GM18526 (cell line): ENCODE measurements around the gene SLC17A5.

Source experiments
- POLR2A ChIP-seq: IDR thresholded peaks from 3 replicates; pipeline ENCODE4 v1.6.1; 2011; ENCODE audit not compliant: insufficient read length; ENCODE audit errors: extremely low read depth

Gene SLC17A5

DNA sequence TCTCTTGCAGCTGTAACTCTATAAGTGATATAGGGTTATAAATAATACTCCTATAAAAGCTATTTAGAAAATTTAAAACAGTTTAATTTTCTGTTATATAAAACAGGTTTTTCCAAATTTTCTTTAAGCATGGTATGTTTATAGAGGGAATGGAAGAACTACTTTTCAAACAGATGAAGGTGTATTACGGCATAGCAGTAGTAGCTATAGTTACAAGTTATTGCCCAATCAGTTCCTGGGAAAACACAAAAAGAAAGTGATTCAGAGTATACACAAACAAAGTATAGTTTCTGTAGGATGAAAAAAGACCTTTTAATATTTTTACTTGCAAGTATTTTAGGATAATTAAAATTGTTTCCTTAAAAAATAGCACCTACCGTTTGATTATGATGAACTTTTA is 9.8 kb downstream of the SLC17A5 start:
- no peak for TF ChIP-seq POLR2A

DNA sequence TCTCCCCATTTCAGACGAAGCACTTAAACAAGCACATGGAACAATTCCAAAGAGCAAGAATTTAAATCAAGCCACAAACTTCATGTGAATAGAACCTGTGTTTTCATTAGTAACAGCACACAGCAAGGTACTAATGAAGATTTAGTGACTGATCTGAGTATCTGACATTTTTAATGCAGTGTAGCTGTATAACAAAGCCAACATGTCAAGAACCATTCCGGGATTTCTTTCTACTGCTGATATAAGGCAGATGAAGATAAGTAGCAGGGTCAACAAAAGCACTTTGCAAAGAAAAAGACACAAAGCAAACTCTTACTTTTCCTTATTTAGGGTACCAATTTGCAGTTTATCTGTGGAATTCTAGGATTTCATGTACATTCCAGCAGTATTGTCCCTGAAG is 11.3 kb downstream of the SLC17A5 start:
- no peak for TF ChIP-seq POLR2A

DNA sequence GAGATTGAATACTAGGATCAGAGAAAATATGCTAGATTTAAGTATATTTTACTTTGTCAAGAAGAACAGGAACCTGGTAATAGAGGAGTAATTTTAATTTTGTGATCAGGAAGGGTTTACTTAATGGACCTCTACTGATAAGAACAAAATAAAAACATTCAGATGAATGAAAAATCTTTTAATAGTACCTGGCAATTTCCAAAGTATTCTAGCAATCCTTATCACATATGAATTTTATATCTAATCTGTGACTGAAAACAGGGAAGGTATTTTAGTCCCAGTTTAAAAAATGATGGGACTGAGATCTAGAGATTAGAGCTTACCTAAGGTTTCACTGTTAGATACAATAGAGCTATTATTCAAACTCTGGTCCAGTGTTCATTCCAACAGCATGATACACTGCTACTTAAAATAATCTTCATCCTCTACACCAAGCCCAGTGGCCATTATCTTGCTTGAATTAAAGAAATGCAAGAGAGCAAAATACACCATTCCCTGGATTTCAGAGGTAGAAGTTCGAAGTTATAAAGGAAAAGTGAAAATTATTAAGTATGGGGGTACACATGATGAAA is 13.5 kb downstream of the SLC17A5 start:
- TF ChIP-seq POLR2A = no peak

DNA sequence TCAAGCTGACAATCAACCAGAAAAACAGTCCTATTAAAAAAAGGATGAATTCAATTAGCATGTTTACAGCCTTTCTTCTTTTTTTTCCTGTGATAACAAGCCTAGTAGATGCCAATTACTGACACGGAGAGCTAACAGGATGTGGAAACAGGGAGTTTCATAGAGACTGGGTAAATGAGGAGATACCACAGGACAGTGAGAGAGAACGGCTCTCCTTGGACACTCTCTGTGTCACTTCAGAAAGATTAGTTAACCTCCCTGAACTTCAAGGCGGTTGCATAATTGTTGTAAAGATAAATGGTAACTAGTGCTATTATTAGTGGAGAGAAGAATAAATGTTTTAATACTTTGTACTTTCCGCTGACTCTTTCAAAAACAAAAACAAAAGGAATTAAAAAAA is 14.8 kb downstream of the SLC17A5 start:
- no peak for TF ChIP-seq POLR2A

DNA sequence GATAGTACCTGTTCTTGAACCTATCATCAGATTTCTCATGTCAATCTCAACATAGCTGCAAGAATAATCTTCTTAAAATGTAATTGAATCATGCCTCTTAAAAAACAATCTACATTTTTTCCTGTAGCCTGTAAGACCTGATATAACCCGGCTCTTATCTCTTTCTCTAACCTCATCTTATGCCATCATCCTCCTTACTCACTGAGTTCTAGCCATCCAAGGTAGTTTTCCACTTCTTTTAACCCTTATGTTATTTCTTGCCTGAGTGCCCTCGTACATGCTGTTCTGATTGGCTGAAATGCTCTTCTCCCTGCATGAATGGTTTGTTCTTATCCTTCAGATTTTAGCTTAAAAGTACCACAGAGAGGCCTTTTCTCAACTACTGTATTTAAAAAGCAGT is 16.4 kb downstream of the SLC17A5 start:
- TF ChIP-seq POLR2A = no peak

DNA sequence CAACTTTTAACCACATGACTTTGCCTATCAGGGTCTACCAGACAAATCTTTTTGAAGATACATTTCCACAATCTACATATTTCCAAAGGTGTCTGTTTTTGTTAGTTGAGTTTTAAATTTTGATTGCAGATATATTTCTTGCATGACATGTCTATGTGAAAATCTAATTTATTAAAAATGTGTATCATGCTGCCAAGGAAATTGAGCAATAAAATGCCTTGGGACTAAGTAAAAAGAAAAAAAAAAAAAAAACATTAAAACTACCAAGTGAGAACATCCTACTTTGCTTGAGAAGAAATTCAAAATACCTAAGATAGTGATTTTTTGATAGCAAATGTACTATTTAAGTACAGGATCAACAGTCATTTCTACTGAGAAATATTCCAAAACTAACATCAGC is 17.7 kb downstream of the SLC17A5 start:
- no peak for TF ChIP-seq POLR2A

DNA sequence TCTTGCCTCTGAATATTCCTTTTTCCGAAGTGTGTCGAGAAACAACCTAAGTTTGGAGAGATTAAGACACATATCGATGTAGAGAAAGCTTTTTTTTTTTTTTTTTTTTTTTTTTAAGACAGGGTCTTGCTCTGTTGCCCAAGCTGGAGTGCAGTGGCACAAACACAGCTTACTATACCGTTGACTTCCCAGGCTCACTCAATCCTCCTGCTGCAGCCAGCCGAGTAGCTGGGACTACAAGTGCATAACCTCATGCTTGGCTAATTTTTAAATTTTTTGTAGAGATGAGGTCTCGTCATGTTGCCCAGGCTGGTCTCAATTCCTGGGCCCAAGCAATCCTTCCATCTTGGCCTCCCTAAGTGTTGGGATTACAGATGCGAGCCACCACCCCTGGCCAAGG is 21.4 kb downstream of the SLC17A5 start:
- no peak for TF ChIP-seq POLR2A

DNA sequence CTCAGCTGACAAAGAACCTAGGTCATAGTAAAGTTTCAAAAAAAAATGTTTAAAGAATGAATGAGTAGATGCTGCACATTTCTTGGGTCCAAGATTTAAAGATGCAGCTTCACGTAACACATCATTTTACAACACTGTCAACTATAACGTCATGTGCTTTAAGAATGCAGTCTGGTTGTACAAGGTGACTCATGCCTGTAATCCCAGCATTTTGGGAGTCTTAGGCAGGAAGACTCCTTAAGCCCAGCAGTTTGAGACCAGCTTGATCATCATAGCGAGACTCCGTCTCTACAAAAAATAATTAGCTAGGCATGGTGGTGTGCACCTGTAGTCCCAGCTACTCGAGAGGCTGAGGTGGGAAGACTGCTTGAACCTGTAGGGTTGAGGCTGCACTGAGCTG is 21.9 kb downstream of the SLC17A5 start:
- no peak for TF ChIP-seq POLR2A

DNA sequence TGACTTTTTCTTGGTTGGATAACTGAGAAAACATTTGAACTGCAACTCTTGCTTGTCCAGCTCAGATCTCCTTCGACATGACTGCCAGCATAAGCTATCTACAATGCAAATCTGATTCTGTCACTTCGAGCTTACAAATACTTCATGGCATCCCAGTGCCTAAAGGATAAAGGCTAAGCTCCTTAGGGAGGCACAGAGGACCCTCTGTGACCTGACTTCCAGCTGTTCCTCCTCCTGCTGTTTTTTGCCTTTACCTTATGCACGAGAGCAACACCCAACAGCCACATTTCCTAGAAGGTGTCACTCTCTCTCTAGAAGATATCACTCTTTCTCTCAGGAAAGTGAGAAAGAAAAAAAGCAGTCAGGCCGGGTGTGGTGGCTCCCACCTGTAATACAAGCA is 23.4 kb downstream of the SLC17A5 start:
- TF ChIP-seq POLR2A = no peak

DNA sequence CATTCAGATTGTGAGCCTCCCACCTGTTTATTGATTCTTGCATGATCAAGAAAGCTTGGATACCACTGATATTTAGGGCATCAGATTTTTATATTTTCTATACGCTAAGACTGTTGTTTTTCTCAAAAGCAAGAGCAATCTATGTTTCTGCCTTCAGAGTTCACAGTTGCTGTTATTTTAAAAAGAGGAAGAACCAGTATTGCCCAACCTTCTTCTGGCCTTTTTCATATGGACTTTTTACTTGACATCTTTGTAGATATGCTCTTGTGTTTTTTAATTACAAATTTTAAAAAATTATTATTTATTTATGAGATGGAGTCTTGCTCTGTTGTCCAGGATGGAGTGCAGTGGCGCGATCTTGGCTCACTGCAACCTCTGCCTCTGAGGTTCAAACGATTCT is 28.9 kb downstream of the SLC17A5 start:
- no peak for TF ChIP-seq POLR2A

DNA sequence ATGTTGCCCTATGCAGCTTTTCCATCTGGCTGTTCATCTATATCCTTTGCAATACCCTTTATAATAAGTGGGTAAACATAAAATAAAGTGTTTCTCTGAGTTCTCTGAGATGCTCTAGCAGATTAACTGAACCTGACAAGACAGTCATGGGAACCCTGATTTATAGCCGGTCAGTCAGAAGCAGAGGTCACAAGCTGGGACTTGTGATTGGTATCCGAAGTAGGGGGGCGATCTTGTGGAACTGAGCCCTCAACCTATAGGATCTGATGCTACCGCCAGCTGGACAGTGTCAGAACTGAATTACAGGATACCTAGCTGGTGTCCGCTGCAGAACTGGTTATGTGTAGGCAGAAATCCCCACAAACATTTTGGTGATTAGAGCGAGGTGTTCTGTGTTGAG is 39.0 kb downstream of the SLC17A5 start:
- no peak for TF ChIP-seq POLR2A

DNA sequence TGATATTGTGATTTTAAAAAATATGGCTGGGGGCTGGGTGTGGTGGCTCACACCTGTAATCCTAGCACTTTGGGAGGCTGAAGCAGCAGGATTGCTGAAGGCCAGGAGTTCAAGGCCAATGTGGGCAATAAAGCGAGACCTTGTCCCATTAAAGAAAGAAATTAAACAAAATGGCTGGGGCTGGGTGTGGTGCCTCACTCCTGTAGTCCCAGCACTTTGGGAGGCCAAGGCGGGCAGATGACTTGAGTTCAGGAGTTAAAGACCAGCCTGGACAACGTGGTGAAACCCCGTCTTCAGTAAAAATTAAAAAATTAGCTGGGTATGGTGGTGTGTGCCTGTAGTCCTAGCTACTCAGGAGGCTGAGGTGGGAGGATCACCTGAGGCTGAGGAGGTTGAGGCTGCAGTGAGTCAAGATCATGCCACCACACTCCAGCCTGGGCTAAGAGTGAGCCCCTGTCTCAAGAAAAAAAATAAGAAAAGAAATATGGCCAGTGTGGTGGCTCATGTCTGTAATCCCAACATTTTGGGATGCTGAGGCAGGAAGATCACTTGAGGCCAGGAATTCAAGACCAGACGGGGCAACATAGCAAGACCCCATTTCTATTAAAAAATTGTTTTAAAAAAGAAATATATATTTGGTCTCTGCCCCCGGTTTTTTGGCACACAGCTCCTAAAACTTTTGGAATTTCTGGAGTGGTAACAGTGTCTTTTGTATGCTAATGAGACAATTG is 39.8 kb downstream of the SLC17A5 start:
- no peak for TF ChIP-seq POLR2A

DNA sequence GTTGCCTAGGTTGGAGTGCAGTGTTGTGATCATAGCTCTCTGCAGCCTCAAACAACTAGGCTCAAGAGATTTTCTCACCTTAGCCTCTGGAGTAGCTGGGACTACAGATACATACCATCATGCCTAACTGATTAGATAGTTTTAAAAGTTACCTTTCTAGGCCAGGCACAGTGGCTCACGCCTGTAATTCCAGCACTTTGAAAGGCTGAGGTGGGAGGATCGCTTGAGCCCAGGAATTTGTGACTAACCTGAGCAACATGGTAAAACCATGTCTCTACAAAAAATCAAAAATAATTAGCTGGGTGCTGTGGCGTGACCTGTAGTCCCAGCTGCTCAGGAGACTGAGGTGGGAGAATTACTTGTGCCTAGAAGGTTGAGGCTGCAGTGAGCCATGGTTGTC is 41.2 kb downstream of the SLC17A5 start:
- TF ChIP-seq POLR2A = no peak

DNA sequence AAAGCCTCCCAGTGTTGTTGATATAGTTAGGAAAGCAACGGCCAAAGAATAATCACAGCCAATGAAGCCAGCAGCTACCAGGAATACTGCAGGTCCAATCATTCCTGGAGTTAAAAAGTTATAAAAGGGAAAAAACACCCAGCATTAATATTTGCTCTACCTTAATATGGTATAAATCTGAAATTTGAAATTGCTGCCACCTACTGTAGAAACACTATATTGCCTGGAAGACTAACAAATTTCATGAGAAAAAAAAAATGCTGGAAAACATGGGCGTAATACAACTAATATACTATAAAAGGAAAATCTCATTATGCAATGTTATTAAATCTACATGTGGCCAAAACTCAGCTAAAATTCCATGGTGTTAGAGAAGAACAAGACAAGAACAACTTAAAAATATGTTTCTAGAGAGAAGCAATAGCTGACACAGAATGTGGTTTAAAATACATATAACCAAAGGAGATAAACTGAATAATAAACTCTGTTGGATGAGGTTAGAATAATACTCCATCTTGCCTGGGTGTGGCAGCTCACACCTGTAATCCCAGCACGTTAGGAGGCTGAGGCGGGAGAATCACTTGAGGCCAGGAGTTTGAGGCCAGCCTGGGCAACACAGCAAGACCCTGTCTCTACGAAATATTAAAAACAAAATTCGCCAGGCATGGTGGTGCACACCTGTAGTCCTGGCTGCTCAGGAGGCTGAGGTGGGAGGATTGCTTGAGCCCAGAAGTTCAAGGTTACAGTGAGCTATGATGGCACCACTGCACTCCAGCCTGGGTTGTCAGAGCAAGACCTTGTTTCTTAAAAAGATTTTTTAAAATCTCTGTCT is 43.1 kb downstream of the SLC17A5 start:
- no peak for TF ChIP-seq POLR2A

DNA sequence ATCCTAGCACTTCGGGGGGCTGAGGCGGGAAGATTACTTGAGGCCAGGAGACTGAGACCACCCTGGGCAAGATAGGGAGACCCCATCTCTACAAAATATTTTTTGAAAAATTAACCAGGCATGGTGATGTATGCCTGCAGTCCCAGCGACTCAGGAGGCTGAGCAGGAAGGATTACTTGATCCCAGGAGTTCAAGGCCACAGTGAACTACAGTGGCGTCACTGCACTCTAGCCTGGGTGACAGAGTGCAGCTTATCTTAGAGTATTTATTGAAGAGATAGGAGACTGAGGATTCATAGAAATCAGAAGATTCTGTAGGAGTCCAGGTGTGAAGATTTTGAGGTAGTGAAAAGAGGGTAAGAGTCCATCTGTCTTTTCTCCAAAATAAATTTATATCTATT is 45.0 kb downstream of the SLC17A5 start:
- TF ChIP-seq POLR2A = no peak

DNA sequence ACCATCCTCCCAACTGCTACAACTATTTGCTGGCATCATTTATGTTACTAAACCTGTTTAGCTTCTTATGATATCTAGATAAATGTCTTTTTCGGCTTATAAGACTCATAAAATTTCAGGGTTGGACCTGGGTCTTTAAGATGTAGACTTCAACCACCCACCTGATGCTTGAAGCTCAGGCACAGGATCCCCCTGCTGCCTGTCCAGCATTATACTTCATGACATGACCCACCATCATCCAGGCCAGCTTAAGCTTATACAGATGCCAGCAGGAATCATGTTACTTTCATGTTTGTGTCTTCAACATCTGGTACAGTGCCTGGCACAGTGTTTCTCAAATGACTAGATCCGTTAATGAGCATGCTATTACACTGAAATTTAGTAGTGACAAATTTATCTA is 47.4 kb downstream of the SLC17A5 start:
- no peak for TF ChIP-seq POLR2A

DNA sequence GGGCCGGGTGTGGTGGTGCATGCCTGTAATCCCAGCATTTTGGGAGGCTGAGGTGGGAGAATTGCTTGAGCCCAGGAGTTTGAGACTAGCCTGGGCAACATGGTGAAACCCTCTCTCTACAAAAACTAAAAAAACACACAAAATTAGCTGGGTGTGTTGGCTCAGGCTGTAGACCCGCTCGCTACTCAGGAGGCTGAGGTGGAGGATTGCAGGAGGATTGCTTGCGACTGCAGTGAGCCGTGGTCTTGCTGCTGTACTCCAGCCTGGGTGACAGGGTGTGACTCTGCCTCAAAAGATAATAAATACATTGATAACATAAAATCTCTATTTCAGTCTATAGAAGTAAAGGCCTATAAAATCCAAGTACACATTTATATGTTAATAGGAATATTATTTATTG is 49.3 kb downstream of the SLC17A5 start:
- no peak for TF ChIP-seq POLR2A

DNA sequence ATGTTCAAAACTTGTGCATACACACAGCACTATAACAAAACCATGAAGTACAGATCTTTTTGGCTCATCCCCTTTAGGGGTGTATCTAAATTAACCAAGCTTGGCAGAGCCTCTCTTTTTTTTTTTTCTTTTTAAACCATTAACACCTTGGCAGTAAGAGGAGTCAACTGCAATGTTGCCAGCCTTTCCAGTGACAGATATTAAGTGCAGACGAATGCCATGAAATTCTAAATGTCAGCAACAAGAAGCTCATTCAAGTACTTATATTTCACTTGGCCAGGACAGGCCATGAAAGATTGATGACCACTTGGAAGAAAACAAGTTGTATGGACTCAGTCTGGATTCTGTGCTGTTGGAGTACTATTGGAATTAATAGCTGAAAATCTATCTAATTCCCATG is 49.8 kb downstream of the SLC17A5 start:
- TF ChIP-seq POLR2A = no peak
